Neural progenitor cell (in vitro differentiated cells): Measurements from ENCODE around the gene PRDM10. TPM values are rescaled to one million over a fixed set of nuclear protein-coding genes. Genes with fewer than 3 reads are reported as not detected.

Source experiments
- DNase-seq: peaks from one replicate; pipeline ENCODE4 v3.0.0-alpha.2; 2016; ENCODE audit warnings: low spot score
- H2AFZ ChIP-seq: fragments of 200-600 bp; sonication (generic); replicated peaks from 2 replicates; pipeline ENCODE4 v1.6.1; 2016; ENCODE audit warnings: antibody characterized with exemption
- H3F3A ChIP-seq: fragments of 200-600 bp; sonication (generic); 2 replicates; pipeline ENCODE4 v1.6.1; 2016; ENCODE audit warnings: antibody characterized with exemption, low read depth
- H3K27ac ChIP-seq: fragments of 200-600 bp; sonication (generic); 2 replicates; pipeline ENCODE4 v1.5.1; 2016; ENCODE audit warnings: mild to moderate bottlenecking
- H3K27me3 ChIP-seq: fragments of 200-600 bp; sonication (generic); 2 replicates; pipeline ENCODE4 v1.6.1; 2016; ENCODE audit warnings: mild to moderate bottlenecking, moderate library complexity
- H3K36me3 ChIP-seq: fragments of 200-600 bp; sonication (generic); 2 replicates; pipeline ENCODE4 v1.5.1; 2016
- H3K4me1 ChIP-seq: fragments of 200-600 bp; sonication (generic); 2 replicates; pipeline ENCODE4 v1.6.1; 2016; ENCODE audit warnings: mixed run types
- H3K4me2 ChIP-seq: fragments of 200-600 bp; sonication (generic); 2 replicates; pipeline ENCODE4 v1.6.1; 2016
- H3K4me3 ChIP-seq: fragments of 200-600 bp; sonication (generic); 2 replicates; pipeline ENCODE4 v1.5.1; 2016
- H3K79me2 ChIP-seq: fragments of 200-600 bp; sonication (generic); 2 replicates; pipeline ENCODE4 v1.6.1; 2016; ENCODE audit warnings: low read depth
- H3K9ac ChIP-seq: fragments of 200-600 bp; sonication (generic); 2 replicates; pipeline ENCODE4 v1.6.1; 2016
- H3K9me3 ChIP-seq: fragments of 200-600 bp; sonication (generic); 2 replicates; pipeline ENCODE4 v1.5.1; 2016; ENCODE audit warnings: low read depth
- H4K20me1 ChIP-seq: fragments of 200-600 bp; sonication (generic); 2 replicates; pipeline ENCODE4 v1.6.1; 2016; ENCODE audit warnings: low read depth
- H3K27ac Mint-ChIP-seq: 3 replicates; pipeline ENCODE4 v1.8.0; 2021; ENCODE audit warnings: mixed read lengths
- H3K27me3 Mint-ChIP-seq: 2 replicates; pipeline ENCODE4 v1.8.0; 2022; ENCODE audit warnings: low read depth, mild to moderate bottlenecking, inconsistent platforms, moderate library complexity, mixed read lengths; ENCODE audit not compliant: insufficient read depth
- H3K36me3 Mint-ChIP-seq: 3 replicates; pipeline ENCODE4 v1.8.0; 2021; ENCODE audit warnings: mixed read lengths
- H3K4me1 Mint-ChIP-seq: 3 replicates; pipeline ENCODE4 v1.8.0; 2021; ENCODE audit warnings: mixed read lengths
- H3K4me3 Mint-ChIP-seq: 3 replicates; pipeline ENCODE4 v1.8.0; 2021; ENCODE audit warnings: mild to moderate bottlenecking, moderate library complexity, mixed read lengths
- H3K9me3 Mint-ChIP-seq: 3 replicates; pipeline ENCODE4 v1.8.0; 2020; ENCODE audit warnings: mixed read lengths
- EZH2 ChIP-seq: fragments of 200-600 bp; sonication (generic); IDR thresholded peaks from 2 replicates; pipeline ENCODE4 v1.6.1; 2017; ENCODE audit warnings: antibody characterized with exemption, mild to moderate bottlenecking, moderate library complexity
- EZH2phosphoT487 ChIP-seq: fragments of 200-600 bp; sonication (generic); IDR thresholded peaks from 2 replicates; pipeline ENCODE4 v1.6.1; 2017; ENCODE audit warnings: antibody characterized with exemption
- total RNA-seq: library from RNA; depleted of rRNA; stranded (reverse); fragments of >200 nt; gene quantifications from 2 replicates; pipeline ENCODE4 v1.2.3, GENCODE V29; 2015; ENCODE audit warnings: low replicate concordance
- TF ChIP-seq, protein P1 (sequence below): fragments of 200-600 bp; sonication (generic); IDR thresholded peaks from 2 replicates; pipeline ENCODE4 v1.5.1; 2017; ENCODE audit warnings: antibody characterized with exemption, mild to moderate bottlenecking

PRDM10 gene
- total RNA-seq, 1 donor from 2014 or later = 16.3 TPM

DNA sequence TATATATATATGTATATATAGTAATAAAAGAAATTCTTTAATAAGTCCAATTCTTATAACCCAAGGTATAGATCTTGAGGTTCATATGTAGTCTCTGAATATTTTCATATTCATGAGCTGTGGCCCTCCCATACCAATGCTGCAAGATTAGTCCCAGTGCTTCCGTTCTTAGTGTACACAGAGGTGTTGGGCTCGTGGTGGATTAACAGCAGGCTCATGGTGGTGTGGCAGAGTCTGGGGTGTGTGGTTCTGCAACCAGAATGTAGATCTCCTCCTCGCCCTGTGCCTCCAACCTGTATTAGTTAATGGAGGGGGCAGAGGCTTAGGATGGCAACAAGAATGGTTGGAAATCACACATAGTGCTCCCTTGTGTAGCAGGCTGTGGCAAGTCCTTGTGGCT is 16.8 kb downstream of the PRDM10 start:
- H3K9ac ChIP-seq = no peak overlapping the region
- H3K4me3 Mint-ChIP-seq = no peak overlapping the region
- no peak overlapping the region for H3K27ac ChIP-seq
- H3F3A ChIP-seq = no peaks in the 10 kb centered on the region
- peaks cover 5% of the 10 kb centered on the region for H3K27me3 Mint-ChIP-seq
- H4K20me1 ChIP-seq = no peaks in the 10 kb centered on the region
- H3K27me3 ChIP-seq = no peaks in the 10 kb centered on the region
- peaks cover 9% of the 10 kb centered on the region for H3K36me3 Mint-ChIP-seq
- H3K4me1 Mint-ChIP-seq = peaks cover 10% of the 10 kb centered on the region
- peaks cover 48% of the 10 kb centered on the region for H3K79me2 ChIP-seq
- no peak overlapping the region for H3K4me2 ChIP-seq
- H3K36me3 ChIP-seq = no peaks in the 10 kb centered on the region
- H3K27ac Mint-ChIP-seq = no peak overlapping the region
- DNase-seq = no peak
- TF ChIP-seq EZH2 (no peak), EZH2phosphoT487 (no peak)
- TF ChIP-seq, protein P1, sequence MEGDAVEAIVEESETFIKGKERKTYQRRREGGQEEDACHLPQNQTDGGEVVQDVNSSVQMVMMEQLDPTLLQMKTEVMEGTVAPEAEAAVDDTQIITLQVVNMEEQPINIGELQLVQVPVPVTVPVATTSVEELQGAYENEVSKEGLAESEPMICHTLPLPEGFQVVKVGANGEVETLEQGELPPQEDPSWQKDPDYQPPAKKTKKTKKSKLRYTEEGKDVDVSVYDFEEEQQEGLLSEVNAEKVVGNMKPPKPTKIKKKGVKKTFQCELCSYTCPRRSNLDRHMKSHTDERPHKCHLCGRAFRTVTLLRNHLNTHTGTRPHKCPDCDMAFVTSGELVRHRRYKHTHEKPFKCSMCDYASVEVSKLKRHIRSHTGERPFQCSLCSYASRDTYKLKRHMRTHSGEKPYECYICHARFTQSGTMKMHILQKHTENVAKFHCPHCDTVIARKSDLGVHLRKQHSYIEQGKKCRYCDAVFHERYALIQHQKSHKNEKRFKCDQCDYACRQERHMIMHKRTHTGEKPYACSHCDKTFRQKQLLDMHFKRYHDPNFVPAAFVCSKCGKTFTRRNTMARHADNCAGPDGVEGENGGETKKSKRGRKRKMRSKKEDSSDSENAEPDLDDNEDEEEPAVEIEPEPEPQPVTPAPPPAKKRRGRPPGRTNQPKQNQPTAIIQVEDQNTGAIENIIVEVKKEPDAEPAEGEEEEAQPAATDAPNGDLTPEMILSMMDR = no peak
- no peak overlapping the region for H3K4me3 ChIP-seq
- H2AFZ ChIP-seq = no peak overlapping the region
- peaks cover 6% of the 10 kb centered on the region for H3K9me3 Mint-ChIP-seq
- no peaks in the 10 kb centered on the region for H3K4me1 ChIP-seq
- H3K9me3 ChIP-seq = no peaks in the 10 kb centered on the region

DNA sequence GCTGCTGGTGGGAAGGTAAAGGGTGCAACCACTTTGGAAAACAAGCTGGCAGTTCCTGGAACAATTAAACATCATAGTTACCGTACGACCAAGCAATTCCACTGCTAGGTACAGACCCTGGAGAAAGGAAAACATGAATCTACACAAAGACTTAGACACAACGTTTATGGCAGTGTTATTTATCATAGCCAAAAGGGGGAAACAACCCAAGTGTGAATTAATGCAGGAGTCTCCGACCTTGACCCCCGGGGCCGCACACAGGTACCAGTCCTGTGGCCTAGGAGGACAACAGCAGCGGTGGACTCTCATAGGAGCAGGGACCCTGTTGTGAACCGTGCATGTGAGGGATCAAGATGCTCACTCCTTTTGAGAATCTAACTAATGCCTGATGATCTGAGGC is 22.5 kb downstream of the PRDM10 start:
- peaks cover 10% of the 10 kb centered on the region for H3K36me3 Mint-ChIP-seq
- no peaks in the 10 kb centered on the region for H3F3A ChIP-seq
- H2AFZ ChIP-seq = no peak overlapping the region
- no peak overlapping the region for H3K27ac ChIP-seq
- peaks cover 2% of the 10 kb centered on the region for H3K27me3 Mint-ChIP-seq
- no peak for DNase-seq
- no peaks in the 10 kb centered on the region for H3K36me3 ChIP-seq
- H3K9me3 ChIP-seq = no peaks in the 10 kb centered on the region
- H3K4me1 ChIP-seq = no peaks in the 10 kb centered on the region
- peaks cover 19% of the 10 kb centered on the region for H3K4me1 Mint-ChIP-seq
- H3K4me3 ChIP-seq = no peak overlapping the region
- TF ChIP-seq, protein P1 = no peak
- TF ChIP-seq EZH2phosphoT487 = no peak
- H3K4me3 Mint-ChIP-seq = no peak overlapping the region
- no peak overlapping the region for H3K27ac Mint-ChIP-seq
- no peaks in the 10 kb centered on the region for H3K9me3 Mint-ChIP-seq
- no peak overlapping the region for H3K4me2 ChIP-seq
- H3K79me2 ChIP-seq = peaks cover 12% of the 10 kb centered on the region
- H4K20me1 ChIP-seq = peaks cover 24% of the 10 kb centered on the region
- H3K9ac ChIP-seq = no peak overlapping the region
- no peaks in the 10 kb centered on the region for H3K27me3 ChIP-seq

DNA sequence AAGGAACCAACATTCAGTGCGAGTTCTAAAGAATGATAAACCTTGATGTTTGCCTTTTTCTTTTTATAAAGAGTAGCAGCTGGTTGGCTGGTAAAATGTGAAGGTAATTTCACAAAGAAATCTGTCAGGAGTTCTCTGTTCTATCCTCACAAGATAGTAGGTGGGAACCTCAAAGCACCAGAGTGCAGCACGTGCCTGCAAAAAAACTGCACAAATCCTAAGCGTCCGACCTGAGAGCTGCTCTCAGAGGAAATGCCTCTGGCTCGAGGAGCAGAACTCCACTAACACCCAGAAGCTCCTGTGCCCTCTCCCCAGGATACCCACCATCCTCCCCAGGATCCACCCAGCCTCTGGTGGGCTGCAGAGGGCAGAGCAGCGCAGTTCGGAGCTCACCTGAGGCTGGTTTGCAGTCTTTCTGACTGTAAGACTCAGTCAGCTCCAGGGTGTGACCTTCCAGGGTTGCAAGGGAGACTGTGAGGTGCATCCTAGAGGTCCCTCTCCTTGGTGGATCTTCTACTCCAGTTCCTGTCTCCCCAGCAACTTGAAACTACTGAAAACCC is 23.5 kb downstream of the PRDM10 start:
- Mint-ChIP-seq H3K9me3 (no peaks in the 10 kb centered on the region), H3K4me3 (no peak overlapping the region), H3K27me3 (peaks cover 2% of the 10 kb centered on the region), H3K4me1 (peaks cover 11% of the 10 kb centered on the region), H3K36me3 (peaks cover 5% of the 10 kb centered on the region), H3K27ac (peak overlapping the region; percentile 23)
- H3K36me3 ChIP-seq = no peaks in the 10 kb centered on the region
- peaks cover 2% of the 10 kb centered on the region for H3F3A ChIP-seq
- no peaks in the 10 kb centered on the region for H3K27me3 ChIP-seq
- peaks cover 31% of the 10 kb centered on the region for H4K20me1 ChIP-seq
- H3K27ac ChIP-seq = no peak overlapping the region
- H3K4me2 ChIP-seq = no peak overlapping the region
- H3K9me3 ChIP-seq = no peaks in the 10 kb centered on the region
- no peak overlapping the region for H3K9ac ChIP-seq
- no peaks in the 10 kb centered on the region for H3K4me1 ChIP-seq
- no peak for DNase-seq
- TF ChIP-seq EZH2phosphoT487 = no peak
- H3K4me3 ChIP-seq = no peak overlapping the region
- peaks cover 12% of the 10 kb centered on the region for H3K79me2 ChIP-seq
- H2AFZ ChIP-seq = no peak overlapping the region

DNA sequence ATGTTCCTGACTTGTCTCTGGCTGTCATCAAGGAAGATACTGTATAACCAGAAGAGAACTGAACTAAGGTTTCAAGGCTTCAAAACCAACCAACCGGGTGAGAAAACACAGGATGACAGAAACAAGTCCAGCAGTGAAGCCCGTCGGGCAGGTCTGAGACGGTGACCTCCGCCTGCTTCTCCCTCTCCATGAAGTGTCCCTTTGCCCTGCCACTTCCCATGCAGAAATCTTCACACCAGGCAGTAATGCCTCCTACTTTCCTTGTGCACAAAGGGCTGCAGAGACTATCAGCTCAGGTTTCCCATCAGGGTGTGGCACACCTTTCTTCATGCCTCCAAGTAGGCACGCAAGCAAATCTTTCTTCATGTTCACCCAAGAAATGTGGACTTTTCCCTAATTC is 24.2 kb downstream of the PRDM10 start:
- no peaks in the 10 kb centered on the region for H3K36me3 ChIP-seq
- peaks cover 4% of the 10 kb centered on the region for H3F3A ChIP-seq
- peaks cover 17% of the 10 kb centered on the region for H3K79me2 ChIP-seq
- Mint-ChIP-seq H3K36me3 (peaks cover 5% of the 10 kb centered on the region), H3K4me3 (no peak overlapping the region), H3K27me3 (peaks cover 2% of the 10 kb centered on the region), H3K9me3 (no peaks in the 10 kb centered on the region), H3K27ac (no peak overlapping the region), H3K4me1 (peaks cover 16% of the 10 kb centered on the region)
- peaks cover 38% of the 10 kb centered on the region for H4K20me1 ChIP-seq
- H2AFZ ChIP-seq = no peak overlapping the region
- no peak for DNase-seq
- no peak overlapping the region for H3K4me2 ChIP-seq
- no peaks in the 10 kb centered on the region for H3K9me3 ChIP-seq
- TF ChIP-seq EZH2 = no peak
- TF ChIP-seq, protein P1 = no peak
- no peak for TF ChIP-seq EZH2phosphoT487
- H3K4me1 ChIP-seq = no peaks in the 10 kb centered on the region
- no peaks in the 10 kb centered on the region for H3K27me3 ChIP-seq
- no peak overlapping the region for H3K9ac ChIP-seq
- no peak overlapping the region for H3K4me3 ChIP-seq
- H3K27ac ChIP-seq = no peak overlapping the region
